Coronary artery (tissue), 2 donors: Measurements from ENCODE around the gene SELENOF.

Experiments used
- DNase-seq: peaks from one replicate; pipeline ENCODE4 v3.0.0-alpha.2; 2017; ENCODE audit warnings: low spot score
- H3K27ac ChIP-seq, 2 donors: fragments of 200-600 bp; sonication (generic); one replicate each; pipeline ENCODE4 v1.5.1; 2016 to 2019
- H3K4me3 ChIP-seq: fragments of 200-600 bp; sonication (generic); 2 replicates; pipeline ENCODE4 v1.5.1; 2016; ENCODE audit warnings: mild to moderate bottlenecking, moderate library complexity
- CTCF ChIP-seq: fragments of 200-600 bp; sonication (generic); IDR thresholded peaks from one replicate; pipeline ENCODE4 v1.5.1; 2019; ENCODE audit warnings: antibody characterized with exemption

SELENOF gene

DNA sequence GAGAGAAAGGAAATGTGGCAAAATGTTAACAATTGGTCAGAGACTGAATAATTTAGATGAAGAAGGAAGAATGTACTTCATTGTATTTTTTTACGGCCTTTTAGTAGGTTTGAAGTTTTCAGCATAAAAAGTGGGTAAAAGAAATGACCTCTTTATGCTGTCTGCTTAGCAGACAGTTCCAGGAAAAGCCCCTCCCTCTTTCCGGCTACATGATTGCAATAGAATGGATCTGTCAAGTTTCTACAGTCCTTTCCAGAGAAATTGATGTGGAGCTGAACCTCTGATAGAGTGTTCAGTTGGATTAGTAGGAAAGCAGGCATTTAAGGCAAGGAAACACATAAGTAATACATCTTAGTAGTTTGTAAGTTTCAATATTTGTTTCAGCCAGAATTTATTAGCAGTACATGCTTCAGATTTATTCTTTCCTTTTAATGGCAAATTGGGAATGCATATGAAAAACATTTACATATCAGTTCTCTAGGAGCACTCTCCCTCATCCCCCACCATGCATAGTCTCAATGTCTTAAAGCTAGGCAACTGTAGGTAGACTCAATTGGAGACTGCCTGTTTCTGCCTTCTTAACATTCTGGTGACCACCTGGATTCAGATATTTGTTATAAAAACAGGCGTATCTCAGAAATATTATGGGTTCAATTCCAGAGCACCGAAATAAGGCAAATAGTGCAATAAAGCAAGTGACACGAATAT lies 36.9 kb upstream of the SELENOF start:
- TF ChIP-seq CTCF, result no peak
- no peak overlapping the region for H3K27ac ChIP-seq
- H3K4me3 ChIP-seq, result no peak overlapping the region
- no peak for DNase-seq

GRCh38 chr1:86948212-86948611 lies 34.3 kb upstream of the SELENOF start:
- DNase-seq, result no peak

GRCh38 chr1:86942743-86943142 lies 28.8 kb upstream of the SELENOF start:
- no peak for DNase-seq
- no peak overlapping the region for H3K27ac ChIP-seq
- H3K4me3 ChIP-seq, result no peak overlapping the region
- no peak for TF ChIP-seq CTCF

More at GRCh38 chr1:86948212-86948611, 34.3 kb upstream of the SELENOF start:
- Histone ChIP-seq H3K4me3 (no peak overlapping the region), H3K27ac (no peak overlapping the region)
- TF ChIP-seq CTCF, result no peak

DNA sequence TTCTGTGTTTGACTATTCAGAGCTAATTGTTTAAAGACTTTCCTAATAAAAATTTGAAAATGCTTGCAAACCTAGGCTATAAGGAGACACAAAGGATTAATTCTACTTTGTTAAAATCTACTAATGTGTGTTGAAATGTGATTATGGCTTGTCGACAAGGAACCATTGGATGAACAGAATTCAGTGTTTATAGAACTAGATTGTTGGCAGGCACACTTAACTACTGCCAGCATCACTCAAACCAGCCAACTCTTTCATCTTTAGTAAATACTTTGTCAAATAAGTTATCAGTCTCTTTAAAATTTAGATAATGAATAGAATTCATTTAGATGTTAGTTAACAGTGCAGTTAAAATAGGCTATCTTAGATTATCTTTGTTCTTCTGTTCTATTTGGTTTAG lies 28.1 kb upstream of the SELENOF start:
- H3K4me3 ChIP-seq, result no peak overlapping the region
- H3K27ac ChIP-seq, result no peak overlapping the region
- no peak for TF ChIP-seq CTCF
- DNase-seq, result no peak

- TF ChIP-seq CTCF, result no peak
- Histone ChIP-seq H3K27ac (no peak overlapping the region), H3K4me3 (no peak overlapping the region)
- DNase-seq, result no peak
Measured at GRCh38 chr1:86940599-86940998, 26.7 kb upstream of the SELENOF start.

- H3K27ac ChIP-seq, result no peak overlapping the region
- no peak for DNase-seq
- no peak overlapping the region for H3K4me3 ChIP-seq
- no peak for TF ChIP-seq CTCF
Measured at GRCh38 chr1:86939406-86939805, 25.5 kb upstream of the SELENOF start.

DNA sequence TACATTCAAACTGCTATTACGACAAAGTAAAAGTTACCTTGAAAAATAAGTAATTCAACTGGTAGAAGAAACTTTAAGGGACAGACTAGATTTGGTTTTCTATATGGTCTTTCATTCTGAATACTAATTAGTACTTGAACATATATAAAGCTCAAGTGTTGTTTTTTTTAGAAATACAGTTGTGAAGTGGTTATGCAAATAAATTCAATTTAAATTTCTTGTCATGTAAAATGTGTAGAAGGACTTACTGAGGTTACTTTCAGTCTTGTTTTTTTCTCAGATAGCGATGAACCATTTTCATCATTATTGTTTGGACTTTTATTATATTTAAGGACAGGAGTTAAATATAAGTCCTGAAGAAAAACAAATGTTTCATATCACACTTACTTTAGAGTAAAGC lies 24.9 kb upstream of the SELENOF start:
- no peak for DNase-seq
- Histone ChIP-seq H3K27ac (no peak overlapping the region), H3K4me3 (no peak overlapping the region)
- no peak for TF ChIP-seq CTCF
